AG20443 (cell line): ENCODE results near the gene DAPK1.

Experiments used
- DNase-seq: peaks from one replicate; pipeline ENCODE4 v3.0.0; 2012; ENCODE audit warnings: low spot score, mixed read lengths

Gene DAPK1

GRCh38 chr9:87516926-87517290 lies 19.2 kb downstream of the DAPK1 start:
- DNase-seq = no peak

DNA sequence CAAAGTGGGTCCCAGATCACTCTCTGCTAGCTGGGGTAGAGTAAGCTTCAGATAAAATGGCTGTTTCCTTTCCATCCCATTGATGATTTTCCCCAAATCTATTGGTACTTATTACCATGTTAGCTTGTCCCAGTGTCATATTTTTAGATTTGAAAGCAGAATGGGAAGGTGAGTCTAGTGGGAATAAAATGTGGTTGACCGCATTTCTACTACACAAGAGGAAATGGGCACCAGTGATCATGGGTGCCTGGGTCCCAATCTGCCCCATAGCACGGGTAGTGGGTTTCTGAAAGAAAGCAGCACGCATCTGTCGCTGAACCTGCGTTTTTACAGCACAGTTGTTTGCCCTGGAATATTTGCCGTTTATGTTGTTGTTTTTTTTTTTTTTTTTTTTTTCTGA lies 20.1 kb downstream of the DAPK1 start:
- no peak for DNase-seq

DNA sequence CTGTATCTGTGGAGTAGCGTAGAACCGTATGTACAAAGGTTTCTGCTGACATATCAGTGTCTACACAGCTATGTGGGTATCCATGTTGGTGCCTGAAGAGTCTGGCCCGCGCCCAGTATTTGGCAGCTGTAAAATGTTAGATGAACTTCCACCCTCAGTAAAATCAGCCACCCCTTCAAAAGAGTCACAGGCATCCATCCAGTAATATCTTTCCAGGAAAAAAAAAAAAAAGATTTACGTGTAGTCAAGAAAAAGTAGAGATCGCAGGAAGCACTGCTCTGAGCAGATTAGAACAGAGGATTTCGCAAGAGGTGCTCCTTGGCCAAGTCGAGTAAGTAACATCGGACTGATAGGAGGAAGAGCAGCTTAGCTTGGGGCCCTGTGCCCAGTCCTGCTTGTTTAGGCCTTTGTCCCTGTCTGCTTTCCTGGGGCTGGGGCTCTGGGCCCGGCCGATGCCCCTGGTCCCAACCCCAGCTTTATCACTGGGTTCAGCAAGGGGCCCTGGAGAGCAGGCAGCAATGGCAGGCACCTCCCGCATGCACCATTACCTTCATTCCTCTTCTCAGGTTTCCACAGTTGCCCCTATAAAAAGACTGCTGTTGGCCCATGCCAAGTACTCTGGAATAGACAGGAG lies 21.2 kb downstream of the DAPK1 start:
- peak; percentile 34 for DNase-seq

GRCh38 chr9:87519461-87519860 lies 21.8 kb downstream of the DAPK1 start:
- DNase-seq = no peak

DNA sequence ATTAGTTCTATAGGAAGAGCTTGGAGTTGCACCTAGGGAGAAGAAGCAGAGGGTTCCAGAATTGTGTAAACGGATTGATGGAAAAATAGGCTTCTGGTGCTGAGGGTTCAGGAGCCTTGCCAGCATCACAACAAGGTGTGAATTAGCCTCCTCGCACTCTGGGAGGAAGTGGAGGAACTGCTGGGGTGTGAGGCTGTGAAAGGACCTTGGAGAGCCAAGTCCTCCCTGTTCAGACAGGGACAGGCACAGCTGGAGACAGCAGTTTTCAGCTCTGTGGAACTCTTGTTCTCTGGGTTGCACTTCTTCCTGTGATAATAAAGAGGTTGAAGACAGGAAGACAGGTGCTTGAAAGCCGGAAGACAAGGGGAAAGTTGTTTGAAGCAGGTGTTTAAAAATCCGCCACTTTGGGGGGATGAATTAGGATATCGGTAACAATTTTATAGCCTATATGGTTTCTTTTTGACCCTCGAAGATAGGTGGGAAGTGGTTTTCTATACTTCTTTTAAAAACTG lies 22.6 kb downstream of the DAPK1 start:
- DNase-seq = no peak

DNA sequence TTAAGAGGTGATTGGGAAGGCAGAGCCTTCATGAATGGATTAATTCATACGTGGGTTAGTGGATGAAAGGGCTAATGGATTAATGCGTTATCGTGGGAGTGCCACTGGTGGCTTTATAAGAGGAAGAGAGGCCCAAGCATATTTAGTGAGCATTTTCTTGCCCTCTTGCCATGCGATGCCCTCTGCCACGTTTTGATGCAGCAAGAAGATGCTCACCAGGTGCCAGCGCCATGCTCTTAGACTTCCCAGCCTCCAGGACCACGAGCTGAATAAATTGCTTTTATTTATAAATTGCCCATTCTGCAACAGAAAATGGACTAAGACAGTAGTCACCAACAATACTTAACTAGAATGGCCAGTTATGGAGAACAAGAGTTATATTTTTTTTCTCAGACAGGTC lies 24.2 kb downstream of the DAPK1 start:
- no peak for DNase-seq

GRCh38 chr9:87524061-87524460 lies 26.4 kb downstream of the DAPK1 start:
- no peak for DNase-seq

GRCh38 chr9:87525546-87526303 lies 28.1 kb downstream of the DAPK1 start:
- no peak for DNase-seq

GRCh38 chr9:87527211-87527916 lies 29.7 kb downstream of the DAPK1 start:
- DNase-seq = no peak

DNA sequence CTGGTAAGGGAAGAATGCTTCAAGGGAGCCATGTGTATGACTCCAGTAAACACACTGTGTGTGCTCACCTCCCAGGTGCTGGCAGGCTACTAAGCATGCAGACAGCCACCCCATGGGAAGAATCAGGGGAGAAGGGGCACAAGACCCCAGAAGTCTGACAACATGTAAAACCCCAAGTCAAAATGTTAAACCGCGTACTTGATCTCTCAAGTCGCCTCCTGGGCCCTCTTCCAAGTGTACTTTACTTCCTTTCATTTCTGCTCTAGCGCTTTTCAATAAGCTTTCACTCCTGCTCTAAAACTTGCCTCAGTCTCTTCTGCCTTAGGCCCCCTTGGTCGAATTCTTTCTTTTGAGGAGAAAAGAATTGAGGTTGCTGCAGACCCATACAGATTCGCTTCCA lies 31.3 kb downstream of the DAPK1 start:
- no peak for DNase-seq

GRCh38 chr9:87529671-87530070 lies 32.0 kb downstream of the DAPK1 start:
- no peak for DNase-seq

- DNase-seq = no peak
Observed at GRCh38 chr9:87530716-87531115, 33.0 kb downstream of the DAPK1 start.

- no peak for DNase-seq
Observed at GRCh38 chr9:87531370-87532295, 34.0 kb downstream of the DAPK1 start.

GRCh38 chr9:87533271-87533670 lies 35.6 kb downstream of the DAPK1 start:
- DNase-seq = no peak

DNA sequence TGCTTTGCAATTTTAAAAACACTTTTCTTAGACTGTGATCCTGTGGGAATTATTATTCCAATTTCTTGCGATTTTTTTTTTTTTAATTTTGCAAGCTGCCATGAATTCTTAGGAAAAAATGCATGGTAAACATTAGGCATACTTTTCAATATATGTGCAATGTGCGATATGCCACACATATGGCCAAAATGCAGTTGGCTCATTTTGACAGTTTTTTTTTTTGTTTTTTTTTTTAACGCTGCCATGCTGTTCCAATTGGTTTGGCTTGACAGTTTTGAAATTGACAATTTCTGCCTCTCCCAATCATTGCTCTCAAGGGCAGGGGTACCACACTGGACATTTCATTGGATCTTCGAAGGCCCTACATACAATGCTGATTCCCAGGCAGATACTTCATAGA lies 36.4 kb downstream of the DAPK1 start:
- DNase-seq = no peak

GRCh38 chr9:87534957-87535356 lies 37.3 kb downstream of the DAPK1 start:
- no peak for DNase-seq

DNA sequence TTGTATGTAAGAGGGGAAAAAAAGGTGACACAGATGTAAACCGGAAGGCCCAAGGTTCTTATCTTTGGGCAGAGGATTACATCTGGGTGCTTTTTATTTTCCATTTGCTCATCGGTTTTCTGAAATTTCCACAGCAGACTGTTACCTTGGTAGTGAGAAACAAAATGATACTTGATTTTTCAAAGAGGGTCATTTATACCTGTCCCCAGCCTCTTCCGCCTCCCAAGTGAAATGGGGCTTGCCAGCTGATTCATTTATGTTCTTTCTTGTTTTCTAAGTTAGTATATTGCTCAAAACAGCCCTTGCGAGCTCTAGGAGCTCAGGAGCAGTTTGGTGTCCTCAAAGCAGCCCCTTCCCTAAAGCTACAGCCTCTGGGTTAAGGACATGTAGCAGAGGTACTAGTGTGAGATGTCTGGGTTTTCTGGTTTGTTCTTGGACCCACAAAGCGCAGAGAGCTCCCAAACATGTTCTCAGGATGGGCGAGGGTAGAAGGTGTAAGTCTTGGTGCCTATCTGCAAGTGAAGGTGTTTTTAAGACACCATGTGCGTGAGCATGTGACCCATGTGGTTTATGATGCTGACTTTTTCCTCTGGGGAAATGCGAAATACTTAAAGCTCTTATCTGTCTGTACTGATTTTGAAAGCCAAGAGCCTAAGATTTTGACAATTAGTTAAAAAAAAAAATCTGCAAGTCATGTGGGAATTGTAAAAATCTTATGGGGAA lies 38.3 kb downstream of the DAPK1 start:
- no peak for DNase-seq

GRCh38 chr9:87537625-87538024 lies 40.0 kb downstream of the DAPK1 start:
- no peak for DNase-seq

GRCh38 chr9:87540444-87541105 lies 42.9 kb downstream of the DAPK1 start:
- no peak for DNase-seq

DNA sequence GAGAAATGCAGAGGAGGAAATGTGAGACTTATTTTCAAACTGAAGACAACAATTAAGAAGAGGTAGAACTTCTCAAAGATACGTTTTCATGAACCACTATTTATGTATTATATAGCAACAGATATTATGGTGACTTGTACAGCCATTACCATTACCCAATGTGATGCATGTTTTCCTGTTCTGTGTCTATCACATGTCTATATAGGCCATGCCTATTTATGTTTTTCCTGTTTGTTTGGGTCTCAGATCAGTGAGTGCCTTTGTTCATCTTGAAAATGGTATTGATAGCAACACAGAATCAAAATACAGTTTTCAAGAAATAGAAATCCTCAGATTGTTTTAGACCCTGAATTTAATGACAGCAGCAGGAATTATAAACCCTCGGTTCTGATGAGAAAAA lies 44.0 kb downstream of the DAPK1 start:
- DNase-seq = no peak

DNA sequence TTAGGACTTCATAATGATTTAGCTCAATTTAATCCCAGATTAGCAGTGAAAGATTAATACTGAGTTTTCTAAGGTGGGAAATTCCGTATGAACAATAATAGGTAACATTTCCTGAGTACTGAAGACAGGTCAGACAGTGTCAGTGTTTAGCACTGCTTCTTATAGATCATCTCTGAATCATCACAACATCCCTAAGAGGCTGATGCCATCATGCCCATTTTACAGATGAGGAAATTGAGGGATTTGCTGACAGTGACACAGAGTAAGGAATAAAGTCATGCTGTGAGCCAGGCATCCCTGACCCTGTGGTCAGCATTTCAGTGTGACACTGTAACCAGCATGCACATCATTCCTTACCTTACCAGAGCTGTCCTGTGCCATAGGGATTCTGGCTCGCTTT lies 44.5 kb downstream of the DAPK1 start:
- DNase-seq = no peak
